ENCODE results near the gene LRCH1. TPM values are rescaled to one million over a fixed set of nuclear protein-coding genes. Genes with fewer than 3 reads are reported as not detected.

Gene LRCH1
- total and polyA plus RNA-seq, 10 of the 15 experiments (the other 5 are each of a cell fraction or from before 2014, with no cell fraction given) = 5.3 to 48.9 (median 14.4) TPM

GRCh38 chr13:46544811-46545210 lies 8.2 kb upstream of the LRCH1 start:
- no TSS peak for BruUV-seq (replicated peaks)
- RAD21 ChIA-PET (ENCODE audit: unreplicated experiment) = interaction anchor here (1.1 to 1.3 kb wide), 2 partner anchors 8 to 33 kb away, joined by 3 to 4 read pairs; partner anchors contain the start of gene LRCH1
- no peak overlapping the region for H3K27ac ChIP-seq (ENCODE audit: control insufficient read depth, insufficient read depth)
- no peaks in the 10 kb centered on the region for H3K9me3 ChIP-seq (replicated peaks; ENCODE audit: control insufficient read depth, insufficient read depth, low read length)
- no peak for FAIRE-seq
- H3K4me2 ChIP-seq (ENCODE audit: control insufficient read depth, insufficient read depth) = no peak overlapping the region
- no peaks in the 10 kb centered on the region for H3K27me3 ChIP-seq (replicated peaks in 1 of 2; ENCODE audit: control insufficient read depth in 2 of 2, insufficient read depth in 2 of 2, low read length in 1 of 2)
- CTCF ChIA-PET = interaction anchor here (1.2 kb wide), 1 partner anchor 57 kb away, joined by 3 read pairs; no protein-coding TSS in a partner anchor
- no peaks in the 10 kb centered on the region for H4K20me1 ChIP-seq (ENCODE audit: control insufficient read depth, insufficient read depth)
- no peak overlapping the region for H3K9ac ChIP-seq (ENCODE audit: control insufficient read depth, insufficient read depth, low read length)
- H2AFZ ChIP-seq (ENCODE audit: control insufficient read depth, low read depth, low read length) = no peak overlapping the region
- no peaks in the 10 kb centered on the region for H3K79me2 ChIP-seq (ENCODE audit: control insufficient read depth, insufficient read depth, low read length)
- no peaks in the 10 kb centered on the region for H3K36me3 ChIP-seq (ENCODE audit: control insufficient read depth in 2 of 2, insufficient read depth in 2 of 2, low read length in 1 of 2)
- no peak for TF ChIP-seq TCF7 (IDR thresholded peaks at IDR 0.05; ENCODE audit: borderline replicate concordance)
- TF ChIP-seq PML (IDR thresholded peaks at IDR 0.05; ENCODE audit: low read length) = no peak
- no peak for TF ChIP-seq ZSCAN29 (IDR thresholded peaks at IDR 0.05)
- peak; percentile 33 to 40; a peak in 1 of 4 replicates for TF ChIP-seq BHLHE40 (IDR thresholded peaks at IDR 0.05; ENCODE audit: borderline replicate concordance in 1 of 2, low read depth in 2 of 2, low read length in 1 of 2)
- TF ChIP-seq ATF2 (IDR thresholded peaks at IDR 0.05; ENCODE audit: low read length) = no peak
- POLR2A ChIA-PET = interaction anchor here (1.0 to 1.4 kb wide), 2 partner anchors 33 to 51 kb away, joined by 4 to 5 read pairs; no protein-coding TSS in a partner anchor
- peak; percentile 7 for ATAC-seq
- in situ Hi-C loops (cut with MboI) (no loop called here), intact Hi-C loops (cut with micrococcal nuclease; ENCODE audit: unreplicated experiment) (loop anchor here (2.0 kb wide), 1 partner anchor 52 kb away; no protein-coding TSS in a partner anchor)
- peaks cover 15% of the 10 kb centered on the region for H3K4me1 ChIP-seq (ENCODE audit: control insufficient read depth, insufficient read depth, low read length)
- WGBS (ENCODE audit: insufficient coverage, insufficient replicate concordance, low lambda C conversion rate, missing lambda C conversion rate) = 100% methylated on average over 1 of the region's 1 CpG
- no peak overlapping the region for H3K4me3 ChIP-seq
- no peak for DNase-seq (ENCODE audit: low read depth, low spot score)
- SMC1A ChIA-PET (ENCODE audit: uncharacterized antibody, unreplicated experiment) = interaction anchor here (1.0 to 1.2 kb wide), 2 partner anchors 12 to 50 kb away, joined by 3 to 10 read pairs; no protein-coding TSS in a partner anchor

Measured in GM12878 (cell line).